HEK293T (cell line): ENCODE data around the gene ST6GALNAC4.

Experiments used
- CTCF ChIA-PET: fragments of 350-600 bp; formaldehyde crosslinking; extraction: SDS; loops from one replicate; lab custom pipeline; 2021; ENCODE audit warnings: antibody characterized with exemption, inconsistent platforms; lab: Yijun Ruan, JAX
- POLR2A ChIA-PET: fragments of 350-600 bp; formaldehyde crosslinking; extraction: SDS; loops from one replicate; lab custom pipeline; 2020; ENCODE audit warnings: antibody characterized with exemption, inconsistent platforms; lab: Yijun Ruan, JAX
- DNase-seq: peaks from one replicate; pipeline ENCODE4 v3.0.0; 2012; ENCODE audit warnings: mixed read lengths; ENCODE audit errors: extremely low spot score
- ARNT ChIP-seq: fragments of 450-650 bp; IDR thresholded peaks from 2 replicates; pipeline ENCODE4 v1.6.1; 2017; ENCODE audit warnings: mild to moderate bottlenecking
- BHLHE40 ChIP-seq: fragments of 450-650 bp; IDR thresholded peaks from 2 replicates; pipeline ENCODE4 v1.6.1; 2016; ENCODE audit warnings: mild to moderate bottlenecking, moderate library complexity, borderline replicate concordance
- CTBP1 ChIP-seq: fragments of 450-650 bp; IDR thresholded peaks from 2 replicates; pipeline ENCODE4 v1.6.1; 2016; ENCODE audit warnings: borderline replicate concordance
- ELF4 ChIP-seq: fragments of 450-650 bp; IDR thresholded peaks from 2 replicates; pipeline ENCODE4 v1.6.1; 2017; ENCODE audit warnings: antibody characterized with exemption
- FOXA1 ChIP-seq: fragments of 450-650 bp; IDR thresholded peaks from 2 replicates; pipeline ENCODE4 v1.6.1; 2016; ENCODE audit warnings: mild to moderate bottlenecking
- FOXK2 ChIP-seq: fragments of 450-650 bp; IDR thresholded peaks from 2 replicates; pipeline ENCODE4 v1.6.1; 2016; ENCODE audit warnings: mild to moderate bottlenecking
- FOXM1 ChIP-seq: fragments of 450-650 bp; IDR thresholded peaks from 2 replicates; pipeline ENCODE4 v1.6.1; 2017; ENCODE audit warnings: mild to moderate bottlenecking, borderline replicate concordance
- HDGF ChIP-seq: fragments of 450-650 bp; IDR thresholded peaks from 2 replicates; pipeline ENCODE4 v1.6.1; 2017; ENCODE audit warnings: antibody characterized with exemption, borderline replicate concordance
- L3MBTL2 ChIP-seq: fragments of 450-650 bp; conservative IDR thresholded peaks from 2 replicates; pipeline ENCODE4 v1.6.1; 2016; ENCODE audit warnings: mild to moderate bottlenecking
- LEF1 ChIP-seq: fragments of 450-650 bp; IDR thresholded peaks from 2 replicates; pipeline ENCODE4 v1.6.1; 2017; ENCODE audit warnings: mild to moderate bottlenecking, borderline replicate concordance
- NFRKB ChIP-seq: fragments of 450-650 bp; IDR thresholded peaks from 2 replicates; pipeline ENCODE4 v1.6.1; 2016; ENCODE audit warnings: mild to moderate bottlenecking, moderate library complexity
- PKNOX1 ChIP-seq: fragments of 450-650 bp; IDR thresholded peaks from 2 replicates; pipeline ENCODE4 v1.6.1; 2016
- SP1 ChIP-seq: fragments of 450-650 bp; IDR thresholded peaks from 2 replicates; pipeline ENCODE4 v1.6.1; 2017
- SUZ12 ChIP-seq: fragments of 450-650 bp; IDR thresholded peaks from 2 replicates; pipeline ENCODE4 v1.6.1; 2016; ENCODE audit warnings: mild to moderate bottlenecking
- TARDBP ChIP-seq: fragments of 450-650 bp; IDR thresholded peaks from 2 replicates; pipeline ENCODE4 v1.6.1; 2016
- ZNF384 ChIP-seq: fragments of 450-650 bp; IDR thresholded peaks from 2 replicates; pipeline ENCODE4 v1.6.1; 2016

The ST6GALNAC4 gene

GRCh38 chr9:127943731-127944144 lies 26.9 kb upstream of the ST6GALNAC4 start:
- ChIA-PET POLR2A (interaction anchor here (0.8 to 1.1 kb wide), 3 partner anchors 19 to 91 kb away, joined by 3 to 4 read pairs (median 3); no protein-coding TSS in a partner anchor), CTCF (interaction anchor here (0.6 to 3.6 kb wide), 21 partner anchors 9 to 1174 kb away, joined by 3 to 38 read pairs (median 4); no protein-coding TSS in a partner anchor)
- DNase-seq: peak; percentile 88
- TF ChIP-seq FOXA1 (no peak), CTBP1 (no peak), FOXM1 (no peak), ARNT (no peak), L3MBTL2 (no peak), LEF1 (no peak; the same call in 1 of the 2 replicates), HDGF (no peak), PKNOX1 (no peak), BHLHE40 (no peak), NFRKB (no peak), FOXK2 (no peak), ELF4 (no peak), SP1 (no peak), SUZ12 (no peak), TARDBP (no peak), ZNF384 (no peak)

- CTCF ChIA-PET: interaction anchor here (0.6 to 3.6 kb wide), 20 partner anchors 8 to 1173 kb away, joined by 3 to 38 read pairs (median 4); partner anchors contain the start of gene NAIF1
- no peak for DNase-seq
- no peak for TF ChIP-seq ELF4
- no peak for TF ChIP-seq FOXM1
- TF ChIP-seq L3MBTL2: no peak
- TF ChIP-seq HDGF: no peak
- TF ChIP-seq ARNT: no peak
- no peak for TF ChIP-seq SP1
- TF ChIP-seq FOXA1: no peak
- no peak for TF ChIP-seq LEF1
- no peak for TF ChIP-seq ZNF384
- TF ChIP-seq PKNOX1: no peak
- TF ChIP-seq SUZ12: no peak
- no peak for TF ChIP-seq CTBP1
- POLR2A ChIA-PET: interaction anchor here (1.0 to 1.6 kb wide), 3 partner anchors 13 to 92 kb away, joined by 3 to 4 read pairs (median 3); partner anchors contain the start of gene PIP5KL1
Observed at GRCh38 chr9:127943011-127943662, 26.3 kb upstream of the ST6GALNAC4 start.

GRCh38 chr9:127942216-127943010 lies 25.6 kb upstream of the ST6GALNAC4 start:
- CTCF ChIA-PET: interaction anchor here (0.6 to 3.6 kb wide), 14 partner anchors 9 to 507 kb away, joined by 3 to 38 read pairs (median 4); partner anchors contain the start of gene NAIF1
- POLR2A ChIA-PET: interaction anchor here (1.6 kb wide), 1 partner anchor 12 kb away, joined by 4 read pairs; the partner anchor contains the start of gene PIP5KL1
- TF ChIP-seq HDGF (peak; percentile 69; the same call in 1 of the 2 replicates), CTBP1 (no peak)
- peak; percentile 75 for DNase-seq

GRCh38 chr9:127941961-127942215 lies 25.0 kb upstream of the ST6GALNAC4 start:
- POLR2A ChIA-PET: interaction anchor here (1.6 kb wide), 1 partner anchor 12 kb away, joined by 4 read pairs; the partner anchor contains the start of gene PIP5KL1
- TF ChIP-seq NFRKB (no peak), FOXM1 (no peak), LEF1 (no peak), PKNOX1 (no peak), FOXK2 (no peak), TARDBP (no peak), ELF4 (no peak), CTBP1 (no peak), SP1 (no peak), FOXA1 (no peak), ARNT (no peak), ZNF384 (no peak), L3MBTL2 (no peak), BHLHE40 (no peak), SUZ12 (no peak), HDGF (no peak)
- CTCF ChIA-PET: interaction anchor here (0.6 to 3.6 kb wide), 6 partner anchors 9 to 204 kb away, joined by 3 to 38 read pairs (median 4); no protein-coding TSS in a partner anchor
- DNase-seq: no peak

- ChIA-PET POLR2A (interaction anchor here (1.6 kb wide), 1 partner anchor 11 kb away, joined by 4 read pairs; the partner anchor contains the start of gene PIP5KL1), CTCF (interaction anchor here (1.0 to 3.6 kb wide), 4 partner anchors 8 to 94 kb away, joined by 3 to 38 read pairs (median 10); no protein-coding TSS in a partner anchor)
- DNase-seq: no peak
- no peak for TF ChIP-seq L3MBTL2
- no peak for TF ChIP-seq CTBP1
- TF ChIP-seq SUZ12: no peak
- TF ChIP-seq TARDBP: no peak
- no peak for TF ChIP-seq SP1
- TF ChIP-seq HDGF: no peak
- TF ChIP-seq NFRKB: no peak
Observed at GRCh38 chr9:127941062-127941960, 24.5 kb upstream of the ST6GALNAC4 start.
